GM08714 (cell line): ENCODE measurements around the gene ITCH.
"Not testable (repeated sequence)": the region's sequence is repeated elsewhere in the genome, so short reads cannot be mapped to it uniquely, and the experiment has no call there.

Experiments used
- H3K4me3 ChIP-seq: fragments of 200-500 bp; sonication (Bioruptor generic); 2 replicates; pipeline ENCODE4 v1.5.1; 2014; ENCODE audit warnings: mild to moderate bottlenecking, low read length, inconsistent platforms
- ZNF274 ChIP-seq: IDR thresholded peaks from 2 replicates; pipeline ENCODE4 v1.6.1; 2012; ENCODE audit warnings: mild to moderate bottlenecking, low read depth, low read length

The ITCH gene

GRCh38 chr20:34385464-34385863 lies 22.4 kb downstream of the ITCH start:
- TF ChIP-seq ZNF274: no peak
- H3K4me3 ChIP-seq: no peak overlapping the region

- no peak overlapping the region for H3K4me3 ChIP-seq
- no peak for TF ChIP-seq ZNF274
Observed at GRCh38 chr20:34388000-34388399, 24.9 kb downstream of the ITCH start.

GRCh38 chr20:34388678-34389077 lies 25.6 kb downstream of the ITCH start:
- TF ChIP-seq ZNF274: no peak
- no peak overlapping the region for H3K4me3 ChIP-seq

GRCh38 chr20:34389206-34389953 lies 26.3 kb downstream of the ITCH start:
- no peak overlapping the region for H3K4me3 ChIP-seq
- TF ChIP-seq ZNF274: no peak

GRCh38 chr20:34389954-34390555 lies 27.0 kb downstream of the ITCH start:
- no peak for TF ChIP-seq ZNF274
- no peak overlapping the region for H3K4me3 ChIP-seq

- H3K4me3 ChIP-seq: no peak overlapping the region
- TF ChIP-seq ZNF274: no peak
Observed at GRCh38 chr20:34396408-34396807, 33.3 kb downstream of the ITCH start.

GRCh38 chr20:34397096-34397495 lies 34.0 kb downstream of the ITCH start:
- no peak overlapping the region for H3K4me3 ChIP-seq
- no peak for TF ChIP-seq ZNF274

- H3K4me3 ChIP-seq: not testable (repeated sequence)
Observed at GRCh38 chr20:34400776-34401175, 37.7 kb downstream of the ITCH start.

- TF ChIP-seq ZNF274: no peak
- no peak overlapping the region for H3K4me3 ChIP-seq
Observed at GRCh38 chr20:34401741-34402455, 38.8 kb downstream of the ITCH start.

GRCh38 chr20:34402461-34402860 lies 39.4 kb downstream of the ITCH start:
- TF ChIP-seq ZNF274: no peak
- no peak overlapping the region for H3K4me3 ChIP-seq

- no peak for TF ChIP-seq ZNF274
- H3K4me3 ChIP-seq: no peak overlapping the region
Observed at GRCh38 chr20:34403063-34403827, 40.2 kb downstream of the ITCH start.

- no peak overlapping the region for H3K4me3 ChIP-seq
Observed at GRCh38 chr20:34403908-34404307, 40.8 kb downstream of the ITCH start.

GRCh38 chr20:34404803-34405202 lies 41.7 kb downstream of the ITCH start:
- no peak overlapping the region; the same call in 1 of the 2 replicates for H3K4me3 ChIP-seq

More at GRCh38 chr20:34403908-34404307, 40.8 kb downstream of the ITCH start:
- no peak for TF ChIP-seq ZNF274

GRCh38 chr20:34405247-34405651 lies 42.2 kb downstream of the ITCH start:
- H3K4me3 ChIP-seq: not testable (repeated sequence)

More at GRCh38 chr20:34404803-34405202, 41.7 kb downstream of the ITCH start:
- no peak for TF ChIP-seq ZNF274

- H3K4me3 ChIP-seq: peak overlapping the region; percentile 36; the same call in 1 of the 2 replicates
Observed at GRCh38 chr20:34405942-34406341, 42.9 kb downstream of the ITCH start.
